GM19328 (cell line): ENCODE results near the gene TRAPPC14.
"Not testable (repeated sequence)": the region's sequence is repeated elsewhere in the genome, so short reads cannot be mapped to it uniquely, and the experiment has no call there.

Experiments
- ATAC-seq: cut with Tn5 transposase; IDR thresholded peaks from one replicate; pipeline ENCODE4 v1.9.1; 2021; ENCODE audit warnings: mild to moderate bottlenecking, moderate library complexity; ENCODE audit not compliant: unreplicated experiment

Gene TRAPPC14

DNA sequence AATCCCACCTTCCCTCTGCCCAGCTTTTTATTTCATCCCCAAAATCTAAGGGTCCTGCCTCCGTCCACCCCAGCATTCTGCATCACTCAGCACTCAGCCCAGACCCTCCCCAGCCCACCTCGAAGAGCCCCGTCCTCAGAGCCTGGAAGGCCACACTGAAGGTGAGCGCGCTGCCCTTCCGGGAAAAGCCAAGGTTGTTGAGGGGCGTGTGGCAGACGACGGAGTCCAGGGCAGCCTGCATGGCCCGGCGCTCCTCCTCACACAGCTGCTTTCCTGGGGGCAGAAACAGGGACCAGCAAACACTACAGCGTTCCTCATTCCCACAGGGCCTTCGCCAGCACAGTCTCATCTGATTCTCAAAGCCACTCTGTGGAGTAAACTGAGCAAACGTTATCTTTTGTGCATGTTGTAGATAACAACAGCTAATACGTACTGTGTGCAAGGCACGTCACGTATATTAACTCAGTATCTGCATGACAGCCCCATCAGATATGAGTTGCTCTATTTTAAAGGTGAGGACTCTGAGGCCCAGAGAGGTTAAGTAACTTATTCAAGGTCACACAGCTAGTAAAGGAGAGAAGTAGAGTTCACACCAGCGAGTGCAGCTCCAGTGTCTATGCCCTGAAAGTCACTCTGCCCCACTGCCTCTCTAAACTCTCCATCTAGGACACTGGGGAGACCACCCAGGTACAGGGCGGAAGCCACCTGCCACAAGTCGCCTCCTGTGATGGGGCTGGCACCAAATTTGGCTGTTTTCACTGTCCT lies 2.8 kb downstream of the TRAPPC14 start:
- no peak for ATAC-seq

DNA sequence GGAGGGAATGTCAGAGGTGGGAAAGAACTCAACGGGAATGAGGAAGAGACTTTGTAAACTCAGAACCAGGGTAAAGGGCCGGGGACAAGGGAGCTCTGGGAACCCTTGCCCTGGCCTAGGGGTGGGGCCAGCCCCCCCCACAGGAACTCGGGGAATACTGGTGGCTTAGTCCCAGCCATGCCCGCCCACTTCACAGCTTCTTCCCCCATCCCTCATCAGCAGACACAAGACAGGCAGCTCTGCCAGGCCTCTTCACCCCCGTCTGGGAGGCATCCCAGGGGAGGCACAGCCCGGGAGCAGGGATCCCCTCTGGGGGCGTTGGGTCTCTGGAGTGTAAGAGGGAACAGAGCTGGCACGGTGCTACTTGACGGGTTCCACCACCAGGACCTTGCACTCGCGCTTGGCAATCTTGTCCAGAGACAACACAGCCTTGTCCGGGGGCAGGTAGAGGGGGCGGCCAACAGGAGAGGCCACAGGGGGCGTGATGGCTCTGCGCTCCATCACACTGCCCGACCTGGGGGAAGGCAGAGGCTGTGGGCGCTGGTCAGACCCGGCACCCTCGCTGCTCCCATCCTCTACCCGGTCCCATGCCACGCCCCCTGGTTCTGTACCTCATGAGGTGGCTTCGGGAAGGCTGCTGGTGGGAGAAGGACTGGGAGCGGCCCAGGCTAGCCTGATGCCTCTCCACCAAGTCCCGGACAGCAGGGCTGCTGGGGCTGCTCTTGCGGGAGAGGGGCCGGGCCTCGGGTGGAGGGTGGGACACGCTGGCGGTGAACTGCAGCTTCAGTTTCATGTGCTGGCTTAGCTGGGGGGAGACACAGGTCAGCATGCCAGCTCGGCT lies 3.7 kb downstream of the TRAPPC14 start:
- ATAC-seq: no peak

DNA sequence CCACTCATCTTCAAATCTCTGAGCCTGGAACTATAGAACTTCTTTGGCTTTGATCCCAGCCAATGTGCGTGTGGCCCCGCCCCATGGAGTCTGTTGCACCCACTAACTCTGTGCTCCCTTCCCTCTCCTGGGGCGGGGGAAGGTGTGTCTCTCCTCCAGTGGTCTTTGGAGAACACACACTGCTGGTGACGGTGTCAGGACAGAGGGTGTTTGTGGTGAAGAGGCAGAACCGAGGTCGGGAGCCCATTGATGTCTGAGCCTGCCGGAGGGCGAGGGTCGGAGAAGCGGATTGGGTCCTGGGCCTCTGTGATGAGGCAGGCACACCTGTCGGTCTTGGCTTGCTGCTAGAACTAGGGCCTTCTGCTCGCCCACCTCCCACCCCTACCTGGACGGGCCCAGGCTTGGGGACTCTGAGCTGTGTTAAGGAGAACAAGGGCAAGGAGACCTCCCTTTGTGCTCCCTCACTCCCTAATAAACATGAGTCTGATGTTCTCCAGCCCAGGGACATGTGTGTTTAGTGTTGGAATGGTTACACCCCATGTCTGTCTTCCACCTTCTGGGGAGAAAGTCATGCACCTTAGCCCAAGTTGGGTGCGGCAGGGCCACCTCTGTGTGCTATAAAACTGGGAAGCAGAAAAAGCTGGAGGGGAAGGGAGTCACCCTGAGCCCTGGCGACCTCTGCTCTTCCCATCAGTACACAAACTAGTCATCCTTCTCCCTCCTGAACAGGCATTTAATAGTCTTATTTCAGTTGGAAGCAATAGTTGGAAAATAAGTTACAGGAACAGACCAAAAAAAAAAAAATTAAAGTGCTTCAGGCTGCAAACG lies 4.6 kb downstream of the TRAPPC14 start:
- no peak for ATAC-seq

DNA sequence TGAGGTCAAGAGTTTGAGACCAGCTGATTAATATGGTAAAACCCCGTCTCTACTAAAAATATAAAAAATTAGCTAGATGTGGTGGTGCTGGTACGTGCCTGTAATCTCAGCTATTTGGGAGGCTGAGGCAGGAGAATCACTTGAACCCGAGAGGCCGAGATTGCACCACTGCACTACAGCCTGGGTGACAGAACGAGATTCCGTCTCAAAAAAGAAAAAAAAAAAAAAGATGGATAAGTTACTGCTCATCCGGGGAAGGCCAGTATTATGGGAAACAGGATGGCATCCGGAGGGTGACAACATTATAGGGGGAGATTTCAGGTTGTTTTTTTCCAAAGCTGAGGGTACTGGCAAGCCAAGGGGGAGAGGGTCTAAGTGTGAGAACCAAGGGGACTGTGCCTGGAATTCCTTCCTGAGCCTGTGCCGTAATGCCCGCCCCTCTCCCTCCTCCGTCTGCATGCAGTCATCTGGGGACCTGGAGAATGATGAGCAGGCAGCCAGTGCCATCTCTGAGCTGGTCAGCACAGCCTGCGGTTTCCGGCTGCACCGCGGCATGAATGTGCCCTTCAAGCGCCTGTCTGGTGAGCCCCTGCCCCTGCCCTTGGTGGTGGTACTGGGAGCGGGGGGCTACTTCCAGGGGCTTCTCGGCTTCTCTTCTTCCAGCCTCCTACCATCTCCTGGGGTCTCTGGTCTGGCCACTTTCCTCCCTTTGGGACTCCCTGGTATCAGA lies 5.4 kb downstream of the TRAPPC14 start:
- no peak for ATAC-seq

GRCh38 chr7:100152404-100152803 lies 6.1 kb downstream of the TRAPPC14 start:
- ATAC-seq: no peak

GRCh38 chr7:100148559-100149328 lies 9.8 kb downstream of the TRAPPC14 start, which contains the start of gene LAMTOR4:
TSS of gene LAMTOR4 (plus strand) at chr7:100148918. CDS start at chr7:100148973, 55 bp downstream.
- peak; percentile 98 for ATAC-seq

- ATAC-seq: no peak
These were observed 10.3 kb downstream of the TRAPPC14 start for GRCh38 chr7:100148225-100148558.

GRCh38 chr7:100147278-100147677 lies 11.2 kb downstream of the TRAPPC14 start:
- no peak for ATAC-seq

DNA sequence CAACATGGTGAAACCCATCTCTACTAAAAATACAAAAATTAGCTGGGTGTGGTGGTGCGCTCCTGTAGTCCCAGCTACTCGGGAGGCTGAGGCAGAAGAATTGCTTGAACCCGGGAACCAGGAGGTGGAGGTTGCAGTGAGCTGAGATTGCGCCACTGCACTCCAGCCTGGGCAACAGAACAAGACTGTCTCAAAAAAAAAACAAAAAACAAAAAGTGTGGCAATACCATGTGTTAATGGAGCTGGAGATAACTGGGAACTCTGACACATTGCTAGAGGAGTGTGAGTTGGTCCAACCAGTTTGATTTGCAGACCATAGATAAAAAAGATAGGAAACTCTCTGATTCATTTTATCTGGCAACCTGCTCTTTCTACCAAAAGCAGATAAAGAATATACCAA lies 12.2 kb downstream of the TRAPPC14 start:
- ATAC-seq: not testable (repeated sequence)

DNA sequence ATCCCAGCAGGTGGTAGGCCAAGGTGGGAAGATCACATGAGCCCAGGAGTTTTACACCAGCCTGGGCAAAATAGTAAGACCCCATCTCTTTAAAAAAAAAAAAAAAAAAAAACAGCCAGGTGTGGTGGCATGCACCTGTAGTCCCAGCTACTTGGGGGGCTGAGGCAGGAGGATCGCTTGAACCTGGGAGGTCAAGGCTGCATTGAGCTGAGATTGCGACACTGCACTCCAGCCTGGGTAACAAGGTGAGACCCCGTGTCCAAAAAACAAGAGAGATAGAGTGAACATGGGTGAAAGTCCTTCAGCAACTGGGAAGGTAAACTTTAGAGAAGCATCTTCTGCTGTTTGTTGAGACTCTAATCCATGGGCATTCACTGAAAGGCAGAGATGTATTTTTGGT lies 16.1 kb downstream of the TRAPPC14 start:
- no peak for ATAC-seq

DNA sequence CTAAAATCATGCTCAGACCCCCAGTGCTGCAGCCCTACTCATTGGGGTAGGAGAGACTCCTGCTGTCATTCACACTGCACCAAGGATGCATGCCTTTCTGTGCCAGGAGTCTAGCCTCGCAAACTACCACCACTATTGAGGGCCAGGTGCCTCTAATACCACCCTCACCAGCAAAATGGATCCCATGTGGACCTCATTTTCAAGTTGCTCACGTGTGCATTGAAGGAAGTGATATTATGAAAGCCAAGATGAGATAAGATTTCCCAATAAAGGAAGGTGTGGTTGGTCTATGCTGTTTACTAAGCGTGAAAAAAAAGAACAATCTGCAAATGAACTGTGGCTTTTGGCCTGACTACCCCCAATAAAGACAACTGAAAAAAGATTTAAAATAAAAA lies 17.0 kb downstream of the TRAPPC14 start:
- no peak for ATAC-seq

GRCh38 chr7:100137851-100138760 lies 20.4 kb downstream of the TRAPPC14 start:
- no peak for ATAC-seq

- no peak for ATAC-seq
These were observed 25.8 kb downstream of the TRAPPC14 start for GRCh38 chr7:100132697-100133151.

GRCh38 chr7:100132126-100132525 lies 26.4 kb downstream of the TRAPPC14 start:
- ATAC-seq: no peak

- no peak for ATAC-seq
These were observed 27.7 kb downstream of the TRAPPC14 start for GRCh38 chr7:100130608-100131453.

- ATAC-seq: not testable (repeated sequence)
These were observed 28.3 kb downstream of the TRAPPC14 start for GRCh38 chr7:100130220-100130607.

DNA sequence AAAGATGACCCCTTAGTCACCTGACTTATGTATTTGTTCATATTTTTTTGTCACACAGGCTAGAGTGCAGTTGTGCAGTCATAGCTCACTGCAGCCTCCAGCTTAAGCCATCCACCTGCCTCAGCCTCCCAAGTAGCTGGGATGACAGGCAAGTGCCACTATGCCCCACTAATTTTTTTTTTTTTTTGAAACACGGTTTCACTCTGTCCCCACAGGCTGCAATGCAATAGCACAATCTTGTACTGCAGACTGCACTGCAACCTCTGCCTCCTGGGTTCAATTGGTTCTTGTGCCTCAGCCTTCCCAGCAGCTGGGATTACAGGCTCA lies 29.9 kb downstream of the TRAPPC14 start:
- ATAC-seq: no peak
